Tibial nerve (tissue), 3 donors: ENCODE measurements around the gene FAM3B.

ENCODE experiments used
- POLR2A ChIP-seq, 2 donors: fragments of 450-650 bp; IDR thresholded peaks; one replicate each; pipeline ENCODE4 v1.6.1; 2017; ENCODE audit warnings: antibody characterized with exemption in 2 of 2, mild to moderate bottlenecking in 2 of 2, moderate library complexity in 2 of 2
- TF ChIP-seq, protein P1 (sequence below), 5 experiments: fragments of 200-600 bp in 3 of 5; fragments of 450-650 bp in 2 of 5; sonication (generic) in 3 of 5; IDR thresholded peaks; one replicate each; pipeline ENCODE4 v1.5.1; 2016 to 2019; ENCODE audit warnings: antibody characterized with exemption in 5 of 5, mild to moderate bottlenecking in 3 of 5, moderate library complexity in 2 of 5

- TF ChIP-seq, protein P1, sequence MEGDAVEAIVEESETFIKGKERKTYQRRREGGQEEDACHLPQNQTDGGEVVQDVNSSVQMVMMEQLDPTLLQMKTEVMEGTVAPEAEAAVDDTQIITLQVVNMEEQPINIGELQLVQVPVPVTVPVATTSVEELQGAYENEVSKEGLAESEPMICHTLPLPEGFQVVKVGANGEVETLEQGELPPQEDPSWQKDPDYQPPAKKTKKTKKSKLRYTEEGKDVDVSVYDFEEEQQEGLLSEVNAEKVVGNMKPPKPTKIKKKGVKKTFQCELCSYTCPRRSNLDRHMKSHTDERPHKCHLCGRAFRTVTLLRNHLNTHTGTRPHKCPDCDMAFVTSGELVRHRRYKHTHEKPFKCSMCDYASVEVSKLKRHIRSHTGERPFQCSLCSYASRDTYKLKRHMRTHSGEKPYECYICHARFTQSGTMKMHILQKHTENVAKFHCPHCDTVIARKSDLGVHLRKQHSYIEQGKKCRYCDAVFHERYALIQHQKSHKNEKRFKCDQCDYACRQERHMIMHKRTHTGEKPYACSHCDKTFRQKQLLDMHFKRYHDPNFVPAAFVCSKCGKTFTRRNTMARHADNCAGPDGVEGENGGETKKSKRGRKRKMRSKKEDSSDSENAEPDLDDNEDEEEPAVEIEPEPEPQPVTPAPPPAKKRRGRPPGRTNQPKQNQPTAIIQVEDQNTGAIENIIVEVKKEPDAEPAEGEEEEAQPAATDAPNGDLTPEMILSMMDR (IDR thresholded peaks at IDR 0.05): no peak
- TF ChIP-seq POLR2A (IDR thresholded peaks at IDR 0.05): no peak
Measured at GRCh38 chr21:41280115-41280919, 36.3 kb upstream of the FAM3B start.
